HG03442 (cell line): ENCODE results near the gene STK36.
"Not testable (repeated sequence)": the region's sequence is repeated elsewhere in the genome, so short reads cannot be mapped to it uniquely, and the experiment has no call there.

ENCODE experiments used
- ATAC-seq: cut with Tn5 transposase; IDR thresholded peaks from one replicate; pipeline ENCODE4 v1.9.1; 2021; ENCODE audit warnings: mild to moderate bottlenecking, moderate library complexity; ENCODE audit not compliant: unreplicated experiment

Gene STK36

DNA sequence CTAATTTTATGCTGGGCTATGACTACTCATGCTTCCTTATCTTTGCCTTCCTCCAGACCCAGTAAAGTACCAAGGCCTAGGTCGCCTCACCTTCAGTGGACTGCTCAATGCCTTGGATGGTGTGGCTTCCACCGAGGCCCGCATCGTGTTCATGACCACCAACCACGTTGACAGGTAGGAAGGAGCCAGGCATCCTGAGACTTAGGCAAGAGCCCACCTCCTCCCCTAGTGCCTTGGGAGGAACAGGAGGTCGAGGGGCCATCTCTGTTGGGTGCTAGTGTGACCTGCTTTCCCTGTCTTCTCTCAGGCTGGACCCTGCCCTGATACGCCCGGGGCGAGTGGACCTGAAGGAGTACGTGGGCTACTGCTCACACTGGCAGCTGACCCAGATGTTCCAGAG lies 9.1 kb upstream of the STK36 start:
- ATAC-seq = no peak

DNA sequence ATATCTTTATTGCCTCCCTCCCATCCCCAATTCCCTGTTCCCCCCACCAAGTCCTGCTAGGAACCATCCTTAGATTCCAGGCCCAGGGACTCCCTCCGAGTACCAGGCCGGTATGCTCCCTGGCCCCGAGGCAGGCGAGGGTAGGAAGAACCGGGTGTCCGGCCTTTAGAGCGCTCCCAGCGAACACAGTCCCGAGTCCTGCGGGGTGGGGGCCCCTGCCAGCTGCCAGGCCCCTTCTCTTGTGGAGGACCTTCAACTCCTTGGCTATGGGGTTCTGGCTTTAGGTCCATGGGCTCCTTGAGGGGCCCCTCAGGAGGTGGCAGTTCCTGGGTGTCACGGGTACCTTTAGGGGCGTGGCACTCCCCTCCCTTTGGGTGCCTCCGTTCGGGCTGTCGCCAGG lies 8.0 kb upstream of the STK36 start:
- no peak for ATAC-seq

DNA sequence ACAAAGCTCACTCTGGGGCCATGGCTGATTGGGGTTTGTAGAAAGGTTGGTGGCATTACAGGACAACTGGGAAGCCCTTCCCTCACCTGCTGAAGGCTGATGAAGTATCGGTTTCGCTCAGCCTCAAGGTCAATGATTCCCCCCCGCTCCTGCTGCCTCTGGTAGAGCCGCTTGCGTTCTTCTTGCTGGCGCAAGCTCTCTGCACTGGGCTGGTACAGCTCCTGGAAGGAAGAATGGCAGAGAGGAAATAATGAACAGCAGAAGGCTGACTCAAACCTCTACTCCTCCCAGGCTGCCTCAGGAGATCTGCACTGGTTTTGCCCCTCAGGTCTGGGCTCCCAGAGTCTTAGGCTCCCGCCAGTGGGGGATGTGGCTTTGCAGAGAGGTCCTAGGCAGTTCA lies 7.2 kb upstream of the STK36 start:
- no peak for ATAC-seq

DNA sequence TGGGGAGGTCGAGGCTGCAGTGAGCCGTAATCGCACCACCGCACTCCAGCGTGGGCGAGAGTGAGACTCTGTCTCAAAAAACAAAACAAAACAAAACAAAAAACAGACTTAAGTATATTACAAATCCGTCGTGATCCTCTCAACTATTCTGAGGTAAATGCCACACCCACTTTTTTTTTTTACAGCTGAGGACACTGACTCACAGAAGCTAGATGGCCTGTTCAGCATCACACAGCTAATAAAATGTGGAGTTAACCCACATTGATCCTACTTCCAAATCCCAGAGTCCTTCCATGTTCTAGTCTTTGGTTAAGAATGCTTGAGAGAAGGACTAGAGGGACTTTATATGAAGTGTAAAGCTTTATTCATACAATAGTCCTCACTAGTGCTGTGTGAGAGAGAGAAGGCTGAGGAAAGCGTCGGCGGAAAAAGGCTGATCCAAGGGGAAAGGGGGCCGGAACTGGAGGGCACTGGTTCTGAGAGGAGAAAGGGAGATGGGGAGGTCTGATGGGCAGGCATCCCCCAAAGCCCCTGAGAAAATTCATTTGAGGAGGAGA lies 711 bp upstream of the STK36 start:
- peak; percentile 7 for ATAC-seq

DNA sequence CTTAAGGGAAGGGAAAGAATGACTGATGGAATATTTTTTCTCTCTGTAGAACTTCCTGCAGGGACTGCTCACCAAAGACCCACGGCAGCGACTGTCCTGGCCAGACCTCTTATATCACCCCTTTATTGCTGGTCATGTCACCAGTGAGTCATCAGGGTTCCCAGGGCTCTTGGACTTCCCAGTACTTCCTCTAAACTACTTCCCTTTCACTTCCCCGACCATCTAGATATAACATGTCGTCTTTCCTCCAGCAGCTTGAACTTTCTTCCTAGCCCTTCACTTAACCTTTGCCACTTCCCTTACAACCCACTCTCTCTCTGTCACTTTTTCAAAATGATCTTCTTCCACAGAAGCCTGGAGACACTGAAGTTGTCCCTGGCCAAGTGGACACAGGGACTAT lies 7.2 kb downstream of the STK36 start:
- no peak for ATAC-seq

DNA sequence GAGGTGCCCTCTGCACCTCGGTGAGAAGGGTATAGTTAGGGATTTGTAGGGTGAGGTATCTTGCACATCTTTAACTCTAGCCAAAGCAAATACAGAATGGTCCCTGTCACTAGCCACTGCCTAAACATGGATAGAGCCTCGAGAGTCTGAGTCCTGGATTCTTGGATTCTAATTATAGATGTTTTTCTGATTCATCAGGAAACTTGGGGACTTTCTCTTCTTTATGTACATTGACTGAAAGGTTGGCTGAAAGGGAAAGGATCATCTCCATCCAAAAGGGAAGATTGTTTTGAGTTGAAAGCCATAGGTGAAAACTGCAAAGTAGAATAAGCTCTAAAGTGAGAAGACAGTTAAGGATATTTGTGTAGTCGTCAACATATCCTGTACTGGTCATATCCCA lies 8.2 kb downstream of the STK36 start:
- no peak for ATAC-seq

DNA sequence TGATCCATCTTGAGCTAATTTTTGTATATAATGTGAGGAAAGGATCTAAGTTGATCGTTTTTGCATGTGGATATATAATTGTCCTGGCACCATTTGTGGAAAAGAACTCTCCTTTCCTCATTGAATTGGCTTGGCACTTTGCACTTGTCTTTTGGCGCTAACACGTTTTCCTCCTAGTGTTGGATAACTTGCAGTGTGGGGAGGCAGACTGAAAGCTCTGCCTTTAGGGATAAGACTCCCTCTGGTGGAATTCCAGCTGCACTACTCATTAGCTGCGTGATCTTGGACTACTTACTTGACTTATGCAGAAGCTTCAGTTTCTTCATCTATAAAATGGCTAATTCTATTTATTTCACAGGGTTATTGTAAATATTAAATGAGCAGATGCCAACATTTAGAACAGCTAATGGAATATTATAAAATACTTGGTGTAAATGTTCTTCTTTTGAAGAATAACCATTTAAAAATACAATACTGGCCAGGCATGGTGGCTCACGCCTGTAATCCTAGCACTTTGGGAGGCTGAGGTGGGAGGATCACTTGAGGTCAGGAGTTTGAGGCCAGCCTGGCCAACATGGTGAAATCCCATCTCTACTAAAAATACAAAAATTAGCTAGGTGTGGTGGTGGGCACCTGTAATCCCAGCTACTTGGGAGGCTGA lies 15.6 kb downstream of the STK36 start:
- ATAC-seq = not testable (repeated sequence)

DNA sequence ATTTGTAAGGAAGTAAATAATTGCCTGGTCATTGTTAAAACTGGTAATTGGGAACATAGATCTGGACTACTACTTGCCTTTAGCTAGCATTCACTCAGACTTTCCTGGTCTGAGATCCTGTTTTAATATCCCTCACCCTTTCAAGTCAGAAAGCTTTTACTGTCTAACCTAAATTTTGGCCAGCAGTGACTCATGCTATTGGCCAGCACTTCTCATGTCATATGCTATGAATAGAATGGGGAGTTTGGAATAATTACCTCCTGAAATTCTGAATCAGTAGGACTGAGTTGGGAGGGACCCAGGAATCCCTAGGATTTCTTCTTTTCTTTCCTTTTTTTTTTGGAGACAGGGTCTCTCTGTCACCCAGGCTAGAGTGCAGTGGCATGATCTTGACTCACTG lies 19.3 kb downstream of the STK36 start:
- ATAC-seq = no peak

DNA sequence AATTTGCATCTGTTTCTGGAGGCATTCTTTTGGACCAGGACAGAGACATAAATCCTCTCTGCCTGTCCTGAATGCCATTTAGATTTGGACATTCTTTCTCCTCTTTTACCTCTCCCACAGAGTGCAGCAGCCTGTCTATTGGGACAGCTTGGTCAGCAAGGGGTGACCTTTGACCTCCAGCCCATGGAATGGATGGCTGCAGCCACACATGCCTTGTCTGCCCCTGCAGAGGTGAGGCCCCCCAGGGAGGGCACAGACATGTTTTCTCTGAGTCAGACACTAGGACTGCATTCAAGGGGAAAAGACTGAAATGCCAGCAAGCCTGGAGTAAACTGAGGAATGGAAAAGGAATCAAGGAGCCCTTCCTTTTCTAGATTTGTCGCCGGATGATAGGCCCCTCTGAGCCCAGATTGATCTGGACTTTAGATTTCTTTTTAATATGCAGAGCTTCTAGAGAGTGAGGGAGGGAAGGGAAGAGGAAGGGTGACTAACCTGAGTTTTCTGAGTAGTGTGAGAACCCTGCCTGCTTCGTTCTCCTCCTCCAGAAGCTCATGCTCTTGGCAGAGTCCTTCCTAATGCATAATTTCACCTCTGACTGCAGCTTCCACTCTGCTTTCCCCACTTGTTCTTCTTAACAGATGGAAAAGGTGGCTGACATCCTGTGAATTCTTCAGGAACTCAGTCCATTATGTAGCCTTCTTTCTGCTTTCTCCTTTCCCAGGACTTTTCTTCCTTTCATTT lies 22.7 kb downstream of the STK36 start:
- no peak for ATAC-seq

DNA sequence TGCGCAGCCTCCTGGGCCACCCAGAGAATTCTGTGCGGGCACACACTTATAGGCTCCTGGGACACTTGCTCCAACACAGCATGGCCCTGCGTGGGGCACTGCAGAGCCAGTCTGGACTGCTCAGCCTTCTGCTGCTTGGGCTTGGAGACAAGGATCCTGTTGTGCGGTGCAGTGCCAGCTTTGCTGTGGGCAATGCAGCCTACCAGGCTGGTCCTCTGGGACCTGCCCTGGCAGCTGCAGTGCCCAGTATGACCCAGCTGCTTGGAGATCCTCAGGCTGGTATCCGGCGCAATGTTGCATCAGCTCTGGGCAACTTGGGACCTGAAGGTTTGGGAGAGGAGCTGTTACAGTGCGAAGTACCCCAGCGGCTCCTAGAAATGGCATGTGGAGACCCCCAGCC lies 27.0 kb downstream of the STK36 start:
- ATAC-seq = no peak

DNA sequence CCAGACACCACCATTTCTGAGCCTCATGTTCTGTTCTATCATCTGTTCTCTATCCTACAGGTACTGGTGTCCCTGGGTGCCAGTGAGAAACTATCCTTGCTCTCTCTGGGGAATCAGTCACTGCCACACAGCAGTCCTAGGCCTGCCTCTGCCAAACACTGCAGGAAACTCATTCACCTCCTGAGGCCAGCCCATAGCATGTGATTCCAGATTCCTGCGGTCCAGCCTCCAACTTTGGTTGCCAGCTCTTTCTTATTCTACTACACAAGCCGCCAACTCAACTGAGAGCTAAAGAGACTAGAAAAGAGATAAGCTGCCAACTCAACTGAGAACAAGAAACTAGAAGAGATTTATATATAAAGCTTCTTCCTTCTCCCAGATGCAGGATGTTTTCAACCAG lies 29.9 kb downstream of the STK36 start:
- no peak for ATAC-seq

DNA sequence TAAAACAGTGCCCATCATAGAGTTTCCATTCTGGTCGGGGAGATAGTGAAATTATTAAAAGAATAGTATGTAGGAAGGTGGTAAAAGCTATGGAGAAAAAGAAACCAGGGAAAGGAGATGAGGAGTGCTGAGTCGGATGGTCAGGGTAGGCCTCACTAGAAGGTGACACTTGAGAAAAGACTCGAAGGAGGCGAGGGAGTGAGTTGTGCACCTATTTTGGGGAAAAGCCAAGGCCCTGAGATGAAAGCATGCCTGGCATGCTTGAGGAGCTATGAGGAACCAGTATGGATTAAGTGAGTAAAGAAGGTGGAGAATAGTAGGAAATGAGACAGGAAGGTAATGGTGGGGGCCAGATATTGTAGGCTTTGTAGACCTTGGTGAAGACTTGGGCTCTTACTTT lies 31.5 kb downstream of the STK36 start:
- no peak for ATAC-seq

DNA sequence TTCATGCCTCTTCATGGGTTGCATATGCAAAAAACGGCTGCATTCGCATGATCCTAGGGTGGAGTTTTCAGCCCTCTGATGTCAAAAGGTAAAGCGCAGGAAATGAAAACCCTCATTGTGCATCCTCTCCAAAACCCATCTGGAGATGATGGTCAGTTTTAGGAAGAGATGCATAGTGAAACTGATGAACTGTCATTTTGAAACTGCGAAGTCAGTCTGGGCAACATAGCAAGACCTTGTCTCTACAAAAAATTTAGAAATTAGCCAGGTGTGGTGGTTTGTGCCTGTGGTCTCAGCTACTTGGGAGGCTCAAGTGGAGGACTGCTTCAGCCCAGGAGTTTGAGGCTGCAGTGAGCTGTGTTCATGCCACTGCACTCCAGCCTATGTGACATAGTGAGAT lies 36.2 kb downstream of the STK36 start:
- peak; percentile 16 for ATAC-seq

DNA sequence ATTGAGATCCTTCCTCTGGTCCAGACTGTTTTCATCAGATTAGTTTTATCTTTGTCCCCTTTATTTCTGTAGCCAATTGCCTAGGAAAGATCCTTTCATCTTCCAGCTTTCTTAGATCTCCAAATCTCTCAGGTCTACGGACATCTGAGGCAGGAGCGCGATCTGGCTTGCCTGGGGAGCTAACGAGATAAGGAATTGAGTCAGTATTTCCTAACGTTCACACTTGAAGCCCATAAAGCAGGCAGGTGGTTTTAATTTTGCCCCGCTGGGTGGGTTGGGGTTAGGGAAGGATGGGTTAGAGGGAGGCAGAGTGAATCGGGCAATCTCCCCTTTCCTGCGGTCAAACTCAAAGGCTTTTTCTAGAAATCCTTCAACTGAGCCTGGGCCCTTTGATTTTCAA lies 38.0 kb downstream of the STK36 start:
- no peak for ATAC-seq

DNA sequence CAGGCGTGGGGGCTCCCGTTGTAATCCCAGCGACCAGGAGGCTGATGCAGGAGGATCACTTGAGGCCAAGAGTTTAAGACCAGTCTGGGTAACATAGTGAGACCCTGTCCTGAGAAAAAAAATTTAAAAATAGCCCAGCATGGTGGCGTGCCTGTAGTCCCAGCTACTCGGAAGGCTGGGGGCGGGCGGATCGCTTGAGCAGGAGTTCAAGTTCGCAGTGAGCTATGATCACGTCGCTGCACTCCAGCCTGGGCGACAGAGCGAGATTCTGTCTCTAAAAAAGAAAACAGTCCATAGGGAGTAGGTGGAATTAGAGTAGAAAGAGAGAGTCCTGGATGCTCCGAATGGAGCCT lies 38.4 kb downstream of the STK36 start:
- ATAC-seq = no peak

DNA sequence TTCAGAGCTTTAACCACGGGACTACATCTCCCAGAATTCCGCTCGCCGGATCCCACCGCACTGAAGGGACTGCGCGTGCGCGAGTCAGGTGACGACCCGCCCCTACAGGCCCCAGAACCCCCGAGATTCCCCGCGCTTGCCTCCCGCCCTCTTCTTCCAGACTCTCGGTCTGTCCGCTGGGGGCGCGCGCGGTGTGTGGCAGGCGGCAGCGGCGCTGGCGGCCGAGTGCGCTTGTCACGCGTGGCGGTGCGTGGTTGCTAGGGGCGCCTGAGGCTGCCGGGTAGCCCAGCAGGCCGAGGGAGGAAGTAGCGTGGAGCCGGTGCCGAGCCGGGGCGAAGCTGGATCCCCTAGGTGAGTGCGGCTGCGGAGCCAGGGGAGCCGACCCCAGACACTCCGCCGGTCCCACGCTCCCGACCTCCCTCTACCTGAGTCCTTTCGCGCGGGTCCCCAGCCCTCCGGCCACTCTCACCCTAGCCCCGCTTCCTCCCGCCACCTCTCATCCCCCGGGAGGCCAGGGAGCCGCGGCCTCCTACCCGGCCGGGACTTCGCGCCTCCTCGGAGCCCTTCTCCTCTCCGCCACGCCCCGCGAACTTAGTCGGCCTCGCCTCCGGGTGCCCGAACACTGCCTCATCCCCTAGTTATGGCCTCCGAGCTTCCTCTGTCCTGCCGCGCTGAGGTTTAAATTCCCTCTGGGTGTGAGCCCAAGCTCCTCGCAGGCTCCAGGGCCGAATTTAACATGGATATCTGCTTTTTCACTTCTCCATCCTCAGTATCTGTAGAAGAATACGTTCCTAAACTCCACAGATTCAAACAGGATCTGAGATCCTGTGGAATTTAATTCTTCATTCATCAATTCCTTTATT lies 39.0 kb downstream of the STK36 start, which contains the start of gene TTLL4:
TTLL4 (plus strand) TSS at position 149 of the 863 bp plus-strand sequence. CDS start 26,842 bp downstream, outside the sequence.
- ATAC-seq = peak; percentile 91

DNA sequence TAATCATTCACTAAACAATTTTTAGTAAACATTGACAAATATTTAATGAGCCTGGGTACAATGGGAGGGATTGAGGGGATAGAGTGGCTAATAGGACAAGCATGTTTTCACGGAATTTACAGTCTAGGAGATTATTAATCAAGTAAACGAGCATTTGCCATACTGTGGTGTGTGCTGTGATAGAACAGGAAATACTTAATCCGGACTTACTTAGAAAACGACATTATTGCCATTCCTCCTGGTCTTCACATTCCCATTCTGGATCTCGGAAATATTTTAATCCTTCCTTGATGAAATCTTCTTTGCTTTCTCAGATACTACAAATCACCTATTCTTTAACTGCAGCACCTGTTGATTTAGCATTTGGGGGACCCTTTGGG lies 39.7 kb downstream of the STK36 start:
- no peak for ATAC-seq

DNA sequence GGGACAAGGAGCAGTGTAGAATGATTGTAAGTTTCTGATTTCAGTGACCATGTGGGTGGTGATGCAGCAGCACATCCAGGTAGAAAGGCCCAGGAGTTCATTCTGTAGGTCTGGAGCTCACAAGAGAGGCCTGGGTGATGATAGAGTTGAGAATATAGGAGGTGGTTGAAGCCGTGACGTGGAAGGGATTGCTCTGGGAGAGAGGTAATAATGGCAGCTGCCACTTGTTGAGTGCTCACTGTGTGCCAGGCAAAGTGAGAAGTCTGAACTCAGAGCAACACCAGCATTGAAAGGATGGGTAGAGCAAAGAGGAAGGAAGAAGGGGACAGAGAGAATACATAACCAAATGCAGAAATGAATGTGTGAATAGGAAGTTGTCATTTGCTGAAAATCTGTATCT lies 42.0 kb downstream of the STK36 start:
- no peak for ATAC-seq

DNA sequence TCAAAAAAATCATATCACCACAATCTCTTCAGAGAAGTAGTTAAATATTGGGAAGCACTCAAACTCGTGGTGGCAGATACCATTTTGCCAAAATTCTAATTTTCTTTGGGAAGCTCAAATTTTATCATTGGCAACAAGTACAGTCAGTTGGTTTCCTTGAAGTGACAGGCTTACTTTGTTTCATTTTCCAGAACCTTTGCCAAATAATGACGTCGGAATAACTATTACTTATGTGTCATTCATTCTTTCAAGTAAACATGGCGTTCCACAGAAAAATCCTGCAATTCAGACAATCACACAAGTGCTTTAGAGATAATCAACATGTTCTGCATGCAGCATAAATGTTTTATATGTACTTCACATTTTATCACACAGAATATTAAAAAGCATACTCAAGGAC lies 44.2 kb downstream of the STK36 start:
- ATAC-seq = no peak

DNA sequence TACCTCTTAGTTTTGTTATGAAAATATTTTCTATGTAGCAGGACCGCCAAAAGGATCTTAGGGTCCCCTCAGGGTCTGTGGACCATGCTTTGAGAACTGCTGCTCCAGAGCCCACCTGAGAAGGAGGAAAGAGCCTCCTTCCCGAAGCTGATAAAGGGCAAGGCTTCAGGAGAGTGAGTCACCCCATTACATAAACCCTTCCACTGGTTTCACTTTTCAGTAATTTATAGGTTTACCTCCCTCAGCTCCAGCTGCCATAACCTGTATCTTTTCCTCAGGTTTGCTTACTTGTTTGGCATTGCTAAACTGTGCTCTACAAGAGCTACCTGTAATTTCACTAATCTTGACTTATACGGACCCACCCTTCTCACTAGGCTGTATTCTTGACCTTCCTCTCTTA lies 45.4 kb downstream of the STK36 start:
- no peak for ATAC-seq

DNA sequence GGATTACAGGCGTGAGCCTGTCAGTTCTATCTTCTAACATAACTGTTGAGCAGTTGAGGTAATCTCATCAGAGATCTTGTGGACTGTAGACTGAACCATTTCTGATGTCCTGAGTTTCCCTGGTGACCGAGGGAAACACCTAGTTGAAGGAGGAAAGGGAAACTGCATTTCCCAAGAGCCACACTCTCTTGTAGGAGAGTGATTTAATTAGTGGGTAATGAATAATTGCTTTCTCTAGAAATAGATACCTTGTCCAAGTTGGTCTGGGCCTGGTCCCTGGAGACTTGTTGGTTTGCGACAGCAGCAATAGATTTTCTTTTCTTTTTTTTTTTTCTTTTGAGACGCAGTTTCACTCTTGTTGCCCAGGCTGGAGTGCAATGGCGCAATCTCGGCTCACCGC lies 46.2 kb downstream of the STK36 start:
- no peak for ATAC-seq

DNA sequence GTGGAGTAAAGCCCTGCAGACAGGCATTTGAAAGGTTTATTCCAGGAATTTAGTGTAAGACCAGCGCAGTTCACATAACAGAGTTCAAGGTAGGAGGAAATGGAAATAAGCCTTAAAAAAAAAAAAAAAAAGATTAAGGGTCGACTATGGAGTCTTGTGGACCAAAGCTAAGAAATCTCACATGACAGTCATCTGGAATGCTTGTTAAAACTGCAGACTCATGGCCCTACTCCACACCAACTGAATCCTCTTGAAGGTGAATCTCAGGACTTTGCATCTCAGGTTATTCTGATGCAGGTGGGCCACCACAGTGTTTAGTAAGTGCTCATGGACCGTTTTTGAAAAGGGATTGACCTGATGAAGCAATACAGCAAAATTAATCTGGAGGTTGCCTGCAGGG lies 47.6 kb downstream of the STK36 start:
- ATAC-seq = no peak
